Left hindlimb (tissue), 1 donor: ENCODE measurements around the gene OR6S1.
"Not testable (repeated sequence)": the region's sequence is repeated elsewhere in the genome, so short reads cannot be mapped to it uniquely, and the experiment has no call there.

Source experiments
- DNase-seq: peaks from one replicate; pipeline ENCODE4 v3.0.0-alpha.2; 2018

Gene OR6S1

GRCh38 chr14:20608383-20609110 lies 32.9 kb downstream of the OR6S1 start:
- DNase-seq, result no peak

- no peak for DNase-seq
Measured at GRCh38 chr14:20607617-20608016, 33.9 kb downstream of the OR6S1 start.

GRCh38 chr14:20606902-20607242 lies 34.6 kb downstream of the OR6S1 start:
- no peak for DNase-seq

GRCh38 chr14:20606190-20606901 lies 35.1 kb downstream of the OR6S1 start:
- no peak for DNase-seq

- no peak for DNase-seq
Measured at GRCh38 chr14:20603813-20604690, 37.4 kb downstream of the OR6S1 start.

DNA sequence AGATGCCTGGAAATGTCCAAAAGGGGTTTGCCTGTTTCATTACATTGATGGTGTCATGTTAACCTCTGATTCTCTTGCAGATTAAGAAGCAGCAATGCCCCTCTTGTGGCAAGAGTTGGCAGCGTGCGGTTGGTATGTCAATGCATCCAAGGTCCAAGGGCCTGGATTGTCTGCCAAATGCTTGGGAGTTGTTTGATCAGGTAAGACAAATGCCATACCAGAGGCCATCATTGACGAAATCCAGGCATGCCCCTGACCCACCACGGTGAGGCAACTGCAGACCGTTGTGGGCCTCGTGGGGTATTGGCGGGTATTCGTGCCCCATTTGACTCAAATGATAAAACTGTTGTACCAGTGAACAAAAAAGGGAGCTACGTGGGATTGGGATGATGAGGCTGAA lies 38.9 kb downstream of the OR6S1 start:
- DNase-seq, result no peak

- no peak for DNase-seq
Measured at GRCh38 chr14:20601522-20601921, 40.0 kb downstream of the OR6S1 start.

- no peak for DNase-seq
Measured at GRCh38 chr14:20597108-20597507, 44.4 kb downstream of the OR6S1 start.

- not testable (repeated sequence) for DNase-seq
Measured at GRCh38 chr14:20595726-20596125, 45.8 kb downstream of the OR6S1 start.

DNA sequence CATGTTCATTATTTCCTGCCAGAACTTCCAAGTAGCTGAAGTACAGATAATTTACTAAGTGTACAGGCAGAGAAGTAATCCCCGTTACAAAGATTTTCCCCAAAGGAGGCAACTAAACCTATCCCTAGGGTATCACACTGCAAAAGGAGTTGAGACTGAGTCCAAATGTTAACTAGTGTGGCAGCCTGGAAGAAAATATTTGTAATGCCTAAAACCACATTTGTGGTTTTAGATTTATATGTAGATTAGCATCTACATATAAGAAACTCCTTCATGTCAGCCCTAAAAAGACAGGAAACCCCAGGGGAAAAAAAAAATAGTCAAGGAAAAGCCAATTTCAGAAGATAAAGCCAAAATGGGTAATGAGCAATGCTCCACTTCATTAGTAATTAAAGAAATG lies 48.9 kb downstream of the OR6S1 start:
- no peak for DNase-seq

DNA sequence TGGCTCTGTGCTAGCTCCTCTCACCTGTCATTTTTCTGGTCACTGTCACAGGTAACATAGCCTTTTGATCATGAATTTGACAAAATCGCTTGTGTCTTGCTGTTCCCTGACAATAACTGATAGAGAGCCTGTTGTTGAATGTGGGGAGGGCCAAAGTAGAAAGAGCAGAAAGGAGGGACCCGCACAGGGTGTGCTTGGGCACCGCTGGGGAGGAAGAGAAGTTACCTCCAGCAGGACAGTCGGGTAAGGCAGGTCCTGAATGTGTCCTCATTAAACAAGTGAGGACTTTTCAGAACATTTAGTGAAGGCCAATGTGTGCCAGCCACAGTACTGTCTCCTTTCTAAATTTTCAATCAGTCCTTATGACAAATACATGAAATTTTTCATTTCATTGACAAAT lies 50.3 kb downstream of the OR6S1 start, which contains the start of gene RNASE12:
TSS of gene RNASE12 (minus strand) at position 142 of the 400 bp plus-strand sequence. CDS start 653 bp downstream, outside the sequence.
- DNase-seq, result no peak
